HepG2 (cell line): ENCODE results near the gene MACROD2. TPM values are rescaled to one million over a fixed set of nuclear protein-coding genes. Genes with fewer than 3 reads are reported as not detected.

Source experiments
- CEBPB ChIP-seq: IDR thresholded peaks from 2 replicates; pipeline ENCODE4 v1.6.1; 2011; ENCODE audit warnings: low read depth, low read length, improper control_type of control experiment, borderline replicate concordance
- CEBPZ ChIP-seq: IDR thresholded peaks from 2 replicates; pipeline ENCODE4 v1.6.1; 2012; ENCODE audit warnings: low read length, improper control_type of control experiment
- EZH2 ChIP-seq: conservative IDR thresholded peaks from 2 replicates; pipeline ENCODE4 v1.6.1; 2012; ENCODE audit warnings: mild to moderate bottlenecking, low read depth, low read length, moderate library complexity
- FOXK2 ChIP-seq: fragments of 450-650 bp; IDR thresholded peaks from 2 replicates; pipeline ENCODE4 v1.6.1; 2016
- MAFF ChIP-seq: IDR thresholded peaks from 2 replicates; pipeline ENCODE4 v1.6.1; 2011; ENCODE audit warnings: low read depth, low read length, improper control_type of control experiment
- MEIS2 ChIP-seq: sonication (generic); formaldehyde crosslinking; IDR thresholded peaks from 2 replicates; pipeline ENCODE4 v1.9.0; 2021; ENCODE audit warnings: mild to moderate bottlenecking, missing genetic modification reagents
- MIXL1 ChIP-seq: IDR thresholded peaks from 2 replicates; pipeline ENCODE4 v1.6.1; 2016
- SMAD3 ChIP-seq: sonication (generic); formaldehyde crosslinking; IDR thresholded peaks from 2 replicates; pipeline ENCODE4 v1.4.0; 2020; ENCODE audit warnings: missing genetic modification reagents
- SUZ12 ChIP-seq: fragments of 150-350 bp; IDR thresholded peaks from 2 replicates; pipeline ENCODE4 v1.6.1; 2014; ENCODE audit warnings: low read depth, low read length
- TMF1 ChIP-seq: sonication (generic); formaldehyde crosslinking; IDR thresholded peaks from 2 replicates; pipeline ENCODE4 v1.8.1; 2022; ENCODE audit warnings: low read depth, missing genetic modification reagents
- ZBTB1 ChIP-seq: sonication (generic); formaldehyde crosslinking; IDR thresholded peaks from 2 replicates; pipeline ENCODE4 v1.4.0; 2020; ENCODE audit warnings: missing genetic modification reagents, borderline replicate concordance
- ZBTB3 ChIP-seq: sonication (generic); formaldehyde crosslinking; IDR thresholded peaks from 2 replicates; pipeline ENCODE4 v1.4.0; 2020; ENCODE audit warnings: low read depth, mild to moderate bottlenecking, moderate library complexity, missing genetic modification reagents, borderline replicate concordance
- ZC3H4 ChIP-seq: sonication (generic); formaldehyde crosslinking; IDR thresholded peaks from 2 replicates; pipeline ENCODE4 v1.4.0; 2020; ENCODE audit warnings: missing genetic modification reagents, borderline replicate concordance
- ZFP41 ChIP-seq: sonication (generic); formaldehyde crosslinking; IDR thresholded peaks from 2 replicates; pipeline ENCODE4 v1.4.0; 2020; ENCODE audit warnings: mild to moderate bottlenecking, missing genetic modification reagents, borderline replicate concordance
- ZNF558 ChIP-seq: sonication (generic); formaldehyde crosslinking; IDR thresholded peaks from 2 replicates; pipeline ENCODE4 v1.9.0; 2022; ENCODE audit warnings: mild to moderate bottlenecking, missing genetic modification reagents, borderline replicate concordance
- ZNF570 ChIP-seq: sonication (generic); formaldehyde crosslinking; IDR thresholded peaks from 2 replicates; pipeline ENCODE4 v1.4.0; 2020; ENCODE audit warnings: mild to moderate bottlenecking, missing genetic modification reagents, borderline replicate concordance
- ZNF788 ChIP-seq: sonication (generic); formaldehyde crosslinking; IDR thresholded peaks from 2 replicates; pipeline ENCODE4 v1.5.0; 2020; ENCODE audit warnings: mild to moderate bottlenecking, missing genetic modification reagents, borderline replicate concordance
- polyA plus RNA-seq, 8 experiments: library from polyadenylated mRNA; depleted of rRNA in 3 of 8; stranded (reverse) in 7 of 8; unstranded in 1 of 8; fragments of >200 nt; fragmentation: Illumina TruSeq in 4 of 8; extraction: Trizol in 4 of 8; gene quantifications; 2 replicates each; pipeline versions ENCODE4 v1.2.1 to v1.2.3, GENCODE V29; 2011 to 2016; ENCODE audit warnings: low read depth in 4 of 8, missing spikeins in 1 of 8, mixed read lengths in 1 of 8; ENCODE audit not compliant: insufficient read depth in 1 of 8
- total RNA-seq, 5 experiments: library from RNA; depleted of rRNA; stranded (reverse); fragments of >200 nt; fragmentation: Illumina TruSeq; extraction: Trizol; gene quantifications; 2 replicates each; pipeline ENCODE4 v1.2.3, GENCODE V29; 2016; ENCODE audit warnings: low read depth in 1 of 5
- TF ChIP-seq, protein P1 (sequence below): IDR thresholded peaks from 2 replicates; pipeline ENCODE4 v1.6.1; 2016; ENCODE audit warnings: missing compliant biosample characterization, missing genetic modification reagents, borderline replicate concordance
- TF ChIP-seq, protein P2 (sequence below): sonication (generic); formaldehyde crosslinking; IDR thresholded peaks from 2 replicates; pipeline ENCODE4 v1.8.1; 2023; ENCODE audit warnings: mild to moderate bottlenecking, moderate library complexity, missing genetic modification reagents
- TF ChIP-seq, protein P3 (sequence below): sonication (generic); formaldehyde crosslinking; IDR thresholded peaks from 2 replicates; pipeline ENCODE4 v1.9.0; 2021; ENCODE audit warnings: missing genetic modification reagents, mild to moderate bottlenecking, borderline replicate concordance

MACROD2 gene
- total and polyA plus RNA-seq, 2 of the 13 experiments (the other 11 are each of a cell fraction or from before 2014, with no cell fraction given), result 0.13 to 0.51 TPM

DNA sequence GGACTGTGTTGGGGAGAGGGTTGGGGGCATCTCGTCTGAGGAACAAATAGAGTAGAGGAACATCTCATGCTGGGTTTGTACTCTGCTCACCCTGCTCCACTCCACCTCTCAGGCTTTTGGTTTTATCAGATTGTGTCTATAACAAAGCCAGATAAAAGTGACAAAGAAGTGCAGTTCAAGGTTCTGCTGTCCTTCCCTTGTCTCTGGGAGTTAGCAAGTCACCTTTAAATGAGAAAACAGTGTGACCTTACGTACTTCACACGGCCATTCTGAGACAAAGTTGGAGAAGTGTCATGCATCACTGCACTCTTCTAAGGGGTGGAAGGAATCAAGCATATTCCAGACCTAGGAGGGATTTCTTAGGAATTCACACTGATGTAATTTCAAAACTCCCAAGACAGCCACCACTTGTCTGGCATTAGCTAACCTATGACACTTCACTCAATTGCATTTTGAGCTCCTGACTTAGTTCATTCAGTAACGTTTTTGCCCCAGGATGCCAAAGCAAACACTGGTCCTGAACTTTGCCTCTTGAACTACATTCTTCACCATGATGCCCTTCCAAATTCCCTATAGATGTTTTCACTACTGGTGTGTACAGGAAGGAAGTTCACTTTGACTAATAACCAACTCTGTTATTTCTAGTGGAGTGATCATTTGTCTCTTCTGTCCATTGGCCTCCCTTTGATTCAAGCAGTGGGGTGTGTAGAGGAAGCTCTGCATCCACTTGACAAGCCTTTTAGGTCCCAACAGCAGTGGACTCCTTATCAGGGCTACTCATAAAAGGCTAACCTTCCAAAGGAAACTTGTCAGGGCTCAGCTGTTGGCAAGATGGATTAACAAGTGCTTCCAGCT lies 989.7 kb downstream of the MACROD2 start (continued):
- TF ChIP-seq ZC3H4 (CRISPR knock-in tag) (peak; percentile 40; the same call in 1 of the 2 replicates), CEBPB (peak; percentile 83), ZNF558 (0 out of 2 replicates have a peak, but pooled peaks have one; percentile 50), MAFF (peak; percentile 48; the same call in 1 of the 2 replicates), FOXK2 (peak; percentile 86), ZBTB1 (no peak), ZNF788 (peak; percentile 83; the same call in 1 of the 2 replicates), TMF1 (CRISPR knock-in tag) (no peak), ZFP41 (CRISPR knock-in tag) (no peak), MEIS2 (CRISPR knock-in tag) (peak; percentile 96), ZNF570 (CRISPR knock-in tag) (no peak), MIXL1 (CRISPR knock-in tag) (peak; percentile 100), ZBTB3 (CRISPR knock-in tag) (peak; percentile 60; the same call in 1 of the 2 replicates), EZH2 (no peak), SUZ12 (no peak), SMAD3 (CRISPR knock-in tag) (peak; percentile 99), CEBPZ (peak; percentile 21; the same call in 1 of the 2 replicates)
- TF ChIP-seq, protein P1, sequence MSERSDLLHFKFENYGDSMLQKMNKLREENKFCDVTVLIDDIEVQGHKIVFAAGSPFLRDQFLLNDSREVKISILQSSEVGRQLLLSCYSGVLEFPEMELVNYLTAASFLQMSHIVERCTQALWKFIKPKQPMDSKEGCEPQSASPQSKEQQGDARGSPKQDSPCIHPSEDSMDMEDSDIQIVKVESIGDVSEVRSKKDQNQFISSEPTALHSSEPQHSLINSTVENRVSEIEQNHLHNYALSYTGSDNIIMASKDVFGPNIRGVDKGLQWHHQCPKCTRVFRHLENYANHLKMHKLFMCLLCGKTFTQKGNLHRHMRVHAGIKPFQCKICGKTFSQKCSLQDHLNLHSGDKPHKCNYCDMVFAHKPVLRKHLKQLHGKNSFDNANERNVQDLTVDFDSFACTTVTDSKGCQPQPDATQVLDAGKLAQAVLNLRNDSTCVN (CRISPR knock-in tag), result peak; percentile 63; the same call in 1 of the 2 replicates
- TF ChIP-seq, protein P2, sequence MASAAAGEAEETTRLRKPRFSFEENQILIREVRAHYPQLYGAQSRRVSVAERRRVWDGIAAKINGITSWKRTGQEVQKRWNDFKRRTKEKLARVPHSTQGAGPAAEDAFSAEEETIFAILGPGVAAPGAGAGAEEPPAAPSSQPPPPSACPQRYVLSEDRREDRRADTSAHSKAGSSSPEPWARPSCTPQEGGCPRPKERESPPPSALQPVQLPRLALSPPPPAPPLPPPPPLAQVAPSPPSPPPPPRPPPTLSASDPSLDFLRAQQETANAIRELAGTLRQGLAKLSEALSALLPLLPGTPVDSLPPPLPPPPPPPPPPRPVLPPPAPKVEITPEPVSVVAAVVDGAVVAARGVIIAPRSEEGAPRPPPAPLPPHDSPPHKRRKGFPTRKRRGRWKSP (CRISPR knock-in tag), result peak; percentile 71
- TF ChIP-seq, protein P3, sequence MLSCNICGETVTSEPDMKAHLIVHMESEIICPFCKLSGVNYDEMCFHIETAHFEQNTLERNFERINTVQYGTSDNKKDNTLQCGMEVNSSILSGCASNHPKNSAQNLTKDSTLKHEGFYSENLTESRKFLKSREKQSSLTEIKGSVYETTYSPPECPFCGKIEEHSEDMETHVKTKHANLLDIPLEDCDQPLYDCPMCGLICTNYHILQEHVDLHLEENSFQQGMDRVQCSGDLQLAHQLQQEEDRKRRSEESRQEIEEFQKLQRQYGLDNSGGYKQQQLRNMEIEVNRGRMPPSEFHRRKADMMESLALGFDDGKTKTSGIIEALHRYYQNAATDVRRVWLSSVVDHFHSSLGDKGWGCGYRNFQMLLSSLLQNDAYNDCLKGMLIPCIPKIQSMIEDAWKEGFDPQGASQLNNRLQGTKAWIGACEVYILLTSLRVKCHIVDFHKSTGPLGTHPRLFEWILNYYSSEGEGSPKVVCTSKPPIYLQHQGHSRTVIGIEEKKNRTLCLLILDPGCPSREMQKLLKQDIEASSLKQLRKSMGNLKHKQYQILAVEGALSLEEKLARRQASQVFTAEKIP (CRISPR knock-in tag), result no peak
